HG02852 (cell line): ENCODE data around the gene C1orf21.
A peak's percentile ranks its signal among the peaks of the same experiment; 100 is the strongest.

Experiments used
- ATAC-seq: cut with Tn5 transposase; IDR thresholded peaks from one replicate; pipeline ENCODE4 v1.9.1; 2021; ENCODE audit warnings: mild to moderate bottlenecking, moderate library complexity; ENCODE audit not compliant: unreplicated experiment

Gene C1orf21

DNA sequence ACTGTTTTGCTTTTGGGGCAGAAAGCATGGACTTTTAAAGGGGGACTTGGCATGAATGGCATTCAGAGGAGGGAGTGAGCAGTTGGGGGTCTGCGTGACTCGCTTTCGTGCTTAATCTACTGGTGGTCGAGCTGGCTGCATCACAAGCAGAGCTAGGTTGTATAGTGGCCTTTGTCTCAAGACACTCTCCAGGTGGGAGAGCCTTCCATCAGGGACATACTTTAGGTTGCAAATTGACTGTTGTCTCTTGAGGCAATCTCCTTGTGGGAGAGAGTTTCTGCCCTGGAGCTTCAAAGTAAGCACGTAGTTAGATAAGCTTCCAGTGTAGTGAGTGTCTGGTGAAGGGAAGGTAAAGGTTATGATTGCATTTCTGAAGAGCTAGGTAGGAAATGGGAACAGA lies 93.9 kb downstream of the C1orf21 start:
- ATAC-seq = no peak

DNA sequence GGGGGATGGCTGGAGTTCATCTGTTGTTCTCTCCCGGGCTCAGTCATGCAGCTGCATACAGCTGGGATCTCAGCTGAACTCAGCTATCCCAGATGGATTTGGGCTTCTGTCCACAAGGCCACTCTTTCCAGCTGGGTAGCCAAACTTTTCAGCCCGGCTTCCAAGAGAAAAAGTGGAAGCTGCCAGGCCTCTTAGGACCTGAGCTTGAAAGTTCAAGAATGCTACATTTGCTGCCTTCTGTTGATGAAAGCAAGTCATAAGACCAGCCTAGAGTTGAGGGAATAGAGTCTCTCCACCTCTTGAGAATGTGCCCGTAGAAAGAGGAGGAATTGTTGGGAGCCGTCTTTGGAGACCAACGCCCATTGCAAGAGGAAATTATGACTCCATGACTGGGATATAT lies 95.3 kb downstream of the C1orf21 start:
- no peak for ATAC-seq

DNA sequence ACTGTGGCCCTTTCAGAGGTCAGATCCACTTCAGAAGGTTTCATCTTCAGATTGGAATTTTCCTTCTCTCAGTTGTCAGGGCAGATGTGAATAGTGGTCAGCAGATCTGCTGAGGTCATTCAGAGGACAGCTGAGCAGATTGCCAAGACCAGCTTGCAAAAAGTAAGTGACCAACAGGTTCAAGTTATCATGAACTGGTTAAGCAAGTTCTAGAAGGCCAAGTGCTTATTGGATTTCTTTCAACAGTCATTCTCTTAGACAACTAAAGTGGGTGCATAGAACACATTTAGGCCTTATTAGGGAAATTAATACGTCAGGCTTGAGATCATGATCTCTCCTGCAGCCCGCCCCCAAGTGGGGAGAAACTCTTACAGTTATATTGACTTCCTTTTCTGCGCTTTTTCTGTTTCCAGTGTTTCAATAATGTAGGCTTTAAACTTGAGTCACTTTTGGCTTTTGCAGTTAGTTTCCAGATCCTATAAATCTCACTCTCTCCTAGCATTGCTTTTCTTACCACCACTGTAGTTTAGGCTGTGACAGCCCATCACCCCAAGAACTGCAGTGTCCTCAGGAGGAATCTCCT lies 96.4 kb downstream of the C1orf21 start:
- ATAC-seq = no peak

DNA sequence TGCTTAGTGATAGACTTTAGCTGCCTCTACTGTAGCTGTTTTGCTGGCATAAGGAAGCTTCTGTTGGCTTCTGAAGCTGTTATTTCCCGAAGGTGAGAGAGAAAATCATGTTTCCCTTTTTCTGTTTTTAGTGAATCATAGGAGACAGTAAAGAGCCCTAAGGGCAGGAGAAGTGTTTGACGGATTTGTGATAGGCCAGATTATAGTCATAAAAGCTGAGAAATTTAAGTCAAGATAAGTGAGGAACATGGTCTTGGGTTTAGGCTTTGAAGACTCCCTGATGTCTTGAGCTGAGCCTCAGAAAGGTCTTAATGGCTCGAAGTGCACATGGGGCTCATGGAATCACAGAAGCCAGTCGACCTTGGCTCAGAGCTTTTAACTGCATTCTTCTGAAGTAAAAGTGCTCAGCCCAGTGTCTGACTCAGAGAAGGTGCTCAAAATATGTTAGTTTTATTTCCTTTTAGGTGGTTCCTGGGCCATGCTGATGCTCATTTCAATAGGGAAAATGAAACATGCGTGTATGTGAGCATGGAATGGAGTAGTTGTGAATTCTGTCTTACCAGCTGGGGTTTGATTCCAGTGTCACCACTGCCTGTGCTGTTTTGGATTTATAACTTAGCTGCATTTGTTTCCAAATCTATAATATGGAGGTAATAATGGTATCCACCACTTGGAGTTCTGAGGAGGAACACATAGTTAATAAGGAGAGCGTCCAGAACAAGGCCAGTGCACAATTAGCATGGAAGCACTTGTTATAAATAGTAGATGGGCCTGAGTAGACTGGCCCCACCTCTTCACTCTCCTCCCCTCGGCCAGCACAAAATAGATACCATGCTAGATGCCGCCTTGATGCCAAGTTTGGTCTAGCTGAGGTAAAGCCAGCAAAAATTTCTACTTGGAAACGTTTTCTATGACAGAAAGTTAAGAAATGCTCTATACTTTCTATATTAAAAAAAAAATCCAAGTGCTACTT lies 99.2 kb downstream of the C1orf21 start:
- no peak for ATAC-seq

DNA sequence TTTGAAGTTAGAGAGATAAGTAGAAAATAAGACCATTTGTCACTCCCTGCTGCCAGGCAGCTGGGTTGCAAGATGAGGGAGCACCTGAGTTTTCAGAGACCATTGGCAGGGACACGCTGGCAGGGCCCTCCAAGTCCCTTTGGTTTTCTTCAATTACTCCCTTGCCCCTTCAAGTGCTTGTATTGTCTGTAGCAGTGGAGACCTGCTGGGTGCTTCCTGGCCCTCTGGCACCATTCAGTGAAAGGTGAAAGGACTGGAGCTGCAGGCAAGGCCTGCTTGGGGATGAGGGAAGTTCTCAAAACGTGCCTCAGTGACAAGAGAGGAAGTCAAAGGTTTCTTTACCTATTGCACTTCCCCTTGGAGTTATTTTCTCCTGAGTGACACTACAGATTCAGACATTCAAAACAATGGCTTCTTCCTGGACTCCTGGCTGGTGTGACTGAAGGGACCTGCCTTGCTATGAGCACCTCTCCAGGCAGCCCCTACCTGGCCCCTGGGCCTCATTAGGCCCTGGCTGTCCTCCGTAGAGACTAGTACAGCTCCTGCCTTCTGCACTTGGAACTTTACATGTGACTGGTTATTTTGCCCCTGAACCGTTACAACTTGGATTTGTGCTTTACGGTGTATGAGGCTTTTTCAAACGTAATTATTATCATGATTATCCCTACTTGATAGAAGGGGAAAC lies 100.1 kb downstream of the C1orf21 start:
- ATAC-seq = no peak

DNA sequence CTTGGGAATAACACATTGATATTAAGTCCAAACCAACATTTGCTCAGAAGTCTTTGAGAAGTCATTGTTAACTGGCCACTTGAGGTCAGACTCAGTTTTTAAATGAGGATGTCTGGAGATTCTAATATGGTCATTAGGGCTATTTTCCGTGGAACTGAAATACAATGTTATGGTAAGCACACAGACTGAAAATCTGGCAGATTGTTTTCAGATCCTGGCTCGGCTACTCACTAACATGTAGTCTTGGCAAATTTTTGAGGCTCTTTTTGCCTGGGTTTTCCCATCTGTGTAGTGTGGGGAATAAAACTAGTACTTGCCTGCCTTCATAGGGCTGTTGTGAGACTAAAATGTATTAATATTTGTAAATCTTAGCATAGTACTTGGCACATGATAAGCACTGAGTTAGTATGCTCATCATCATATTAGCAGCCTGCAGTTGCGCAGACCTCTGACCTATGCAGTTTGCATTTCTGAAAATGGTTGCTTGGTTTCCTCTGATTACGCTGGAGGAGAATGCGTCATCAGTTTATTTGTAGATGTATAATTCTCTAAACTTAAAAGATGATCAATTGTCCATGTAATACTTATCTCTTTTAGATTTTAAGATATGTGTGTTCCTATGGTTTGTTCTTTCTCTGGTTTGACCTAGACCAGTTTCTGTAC lies 100.8 kb downstream of the C1orf21 start:
- ATAC-seq = no peak

DNA sequence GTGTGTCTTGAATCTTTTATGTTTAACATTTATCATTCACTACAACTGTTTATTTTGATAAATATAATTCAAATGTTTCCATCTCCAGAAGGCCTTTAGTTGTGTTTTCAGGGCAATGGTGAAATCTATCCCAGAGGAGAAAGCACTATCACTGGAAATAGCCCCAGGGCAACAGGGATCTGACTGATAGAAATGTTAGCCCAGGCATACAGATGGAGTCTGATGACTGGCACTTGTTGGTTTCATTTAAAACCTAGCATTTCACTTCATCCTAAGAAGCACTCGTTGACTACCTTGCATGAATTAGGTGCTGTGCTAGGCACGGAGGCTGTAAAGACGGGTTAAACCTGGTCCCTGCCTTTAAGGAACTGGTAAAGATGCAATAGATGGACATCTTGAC lies 103.1 kb downstream of the C1orf21 start:
- no peak for ATAC-seq

DNA sequence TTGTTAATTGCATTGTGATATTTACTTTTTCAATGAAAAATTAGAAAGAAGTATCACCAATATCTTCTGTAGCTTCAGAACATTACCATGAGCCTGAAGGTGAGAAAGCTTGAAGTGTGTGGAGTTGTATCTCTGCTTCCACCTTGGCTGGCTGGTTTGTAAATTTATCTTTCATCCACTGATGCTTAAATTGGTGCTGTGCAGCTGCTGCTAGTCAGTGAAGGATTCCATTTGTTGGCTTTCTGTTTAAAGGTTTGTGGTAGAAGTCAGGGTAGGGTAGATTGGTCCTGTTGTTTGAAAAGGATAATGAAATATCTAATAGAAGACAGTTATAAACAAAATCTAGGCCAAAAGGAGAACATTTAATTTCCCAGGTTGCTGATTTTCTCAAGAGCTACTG lies 105.7 kb downstream of the C1orf21 start:
- ATAC-seq = no peak

DNA sequence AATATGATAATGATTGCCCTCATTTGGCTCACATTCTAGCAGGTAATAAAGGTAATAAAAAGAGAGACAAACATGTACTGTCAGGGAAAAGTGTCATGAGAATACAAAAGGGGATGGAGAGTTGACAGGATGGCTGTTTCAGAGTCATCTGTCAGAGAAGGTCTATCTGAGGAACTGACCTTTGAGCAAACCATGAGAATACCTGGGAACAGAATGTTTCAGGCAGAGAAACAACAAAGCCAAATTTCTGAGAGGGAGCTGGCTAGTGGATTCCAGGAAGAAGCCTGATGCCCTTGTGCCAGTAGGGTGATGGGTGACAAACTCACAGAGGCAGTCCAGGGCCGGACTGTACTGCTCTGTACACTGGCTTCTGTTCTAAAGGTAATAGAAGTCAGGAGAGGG lies 107.2 kb downstream of the C1orf21 start:
- ATAC-seq = no peak

DNA sequence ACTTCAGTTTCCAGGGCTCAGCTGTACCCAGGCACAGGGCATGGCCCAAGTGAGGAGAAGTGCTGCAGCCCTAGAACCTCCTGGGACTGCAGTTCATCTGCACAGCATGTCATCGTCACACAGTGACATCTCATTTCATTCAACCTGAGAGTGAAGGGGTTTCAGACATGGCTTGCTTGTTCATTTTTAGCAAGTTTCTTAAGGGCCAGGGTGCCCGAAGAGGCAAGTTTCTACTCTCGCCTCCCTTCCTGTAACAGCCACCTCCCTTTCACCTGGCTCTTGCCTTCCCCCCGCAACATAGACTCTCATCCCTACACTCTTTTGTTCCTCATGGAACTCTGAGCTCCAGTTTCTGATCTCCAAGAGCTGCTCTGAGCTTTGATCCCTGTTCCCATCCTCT lies 108.1 kb downstream of the C1orf21 start:
- peak; percentile 80 for ATAC-seq

DNA sequence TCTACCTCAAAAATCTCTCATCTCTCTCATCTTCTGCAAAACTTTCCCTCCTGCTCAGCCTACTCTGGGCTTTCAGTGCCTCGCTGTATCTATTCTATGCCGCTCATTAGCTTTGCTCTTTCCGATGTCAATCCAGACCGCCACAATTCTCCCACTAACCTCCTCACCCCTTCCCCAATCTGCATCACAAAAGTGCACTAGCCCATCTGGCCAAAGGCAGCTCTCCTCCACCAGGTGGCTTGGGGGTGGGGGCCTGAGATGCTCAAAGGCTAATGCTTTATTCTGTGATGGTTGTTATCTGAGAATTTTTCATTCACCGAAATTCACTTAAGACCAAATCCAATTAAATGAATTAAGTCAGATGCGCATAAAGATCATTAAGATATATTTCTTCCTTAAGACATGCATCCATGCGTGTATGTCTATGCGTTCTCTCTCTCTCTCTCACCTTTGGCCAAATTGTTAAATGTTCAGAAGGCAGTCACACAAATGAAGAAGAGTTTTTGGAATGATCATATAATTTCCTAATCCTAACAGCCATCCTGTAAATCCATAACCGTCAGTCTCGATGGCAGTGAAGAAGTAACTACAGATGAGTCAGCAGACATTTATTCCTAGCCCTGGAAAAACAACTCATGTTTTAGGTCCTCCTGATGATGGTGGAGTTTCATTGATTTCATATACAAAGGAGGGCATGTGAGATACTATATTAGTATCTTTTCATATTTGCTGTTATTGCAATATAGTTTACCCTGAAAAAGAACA lies 111.3 kb downstream of the C1orf21 start:
- ATAC-seq = no peak

DNA sequence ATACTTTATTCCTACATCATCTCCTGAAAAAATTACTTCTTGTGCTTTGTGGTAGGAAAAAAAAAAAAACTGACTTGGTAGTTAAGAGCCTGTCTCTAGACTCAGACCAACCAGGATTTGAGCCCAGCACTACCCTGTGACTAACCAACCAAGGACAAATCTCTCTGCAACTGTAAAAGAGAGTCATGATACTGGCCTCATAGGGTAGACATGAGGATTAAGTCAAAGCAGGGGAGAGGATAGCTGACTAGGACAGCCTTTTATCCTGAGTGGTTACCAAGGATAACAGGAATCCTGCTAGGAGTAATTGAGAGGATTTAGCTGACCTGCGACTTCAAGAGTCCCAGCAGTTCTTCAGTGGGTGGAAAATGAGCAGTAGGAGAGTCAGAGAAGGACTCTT lies 112.8 kb downstream of the C1orf21 start:
- ATAC-seq = no peak

DNA sequence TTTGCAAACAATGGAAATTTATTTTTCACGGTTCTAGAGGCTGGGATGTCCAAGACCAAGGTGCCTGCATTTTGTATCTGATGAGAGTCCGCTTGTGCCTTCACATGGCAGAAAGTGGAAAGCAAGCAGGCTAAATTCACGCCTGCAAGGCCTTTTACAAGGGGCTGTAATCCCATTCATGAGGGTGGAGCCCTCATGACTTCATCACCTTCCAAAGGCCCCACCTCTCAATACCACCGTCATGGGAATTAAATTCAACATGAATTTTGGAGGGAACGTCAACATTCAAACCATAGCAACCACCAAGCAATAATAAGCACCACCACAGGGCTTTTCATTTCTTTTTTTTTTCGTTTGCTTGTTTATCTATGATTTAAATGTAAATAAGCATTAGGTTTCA lies 115.3 kb downstream of the C1orf21 start:
- ATAC-seq = no peak

DNA sequence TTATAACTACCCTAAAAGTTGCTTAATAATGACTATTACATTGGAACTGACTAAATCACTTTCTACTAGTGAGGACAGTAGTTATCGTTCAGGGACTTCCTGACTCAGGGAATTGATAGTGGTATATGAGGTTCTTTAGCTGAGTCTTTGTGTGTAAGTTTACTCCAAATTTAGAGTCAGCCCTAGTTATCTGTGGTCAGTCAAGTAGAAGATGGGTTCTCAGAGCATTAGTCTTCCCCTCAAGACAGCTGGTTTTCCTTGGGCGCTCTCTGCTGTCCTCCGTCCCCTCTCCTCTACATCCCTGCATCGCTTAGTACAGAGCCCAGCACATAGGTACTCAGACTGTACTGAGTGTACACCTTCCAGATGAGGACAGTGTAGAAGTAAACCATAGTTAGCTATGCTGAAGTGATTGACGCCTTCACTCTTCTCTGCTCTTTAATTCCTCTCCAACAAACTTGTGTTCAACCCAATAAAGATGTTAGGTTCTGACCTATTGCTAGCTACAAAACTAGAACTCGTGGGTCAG lies 116.5 kb downstream of the C1orf21 start:
- no peak for ATAC-seq

DNA sequence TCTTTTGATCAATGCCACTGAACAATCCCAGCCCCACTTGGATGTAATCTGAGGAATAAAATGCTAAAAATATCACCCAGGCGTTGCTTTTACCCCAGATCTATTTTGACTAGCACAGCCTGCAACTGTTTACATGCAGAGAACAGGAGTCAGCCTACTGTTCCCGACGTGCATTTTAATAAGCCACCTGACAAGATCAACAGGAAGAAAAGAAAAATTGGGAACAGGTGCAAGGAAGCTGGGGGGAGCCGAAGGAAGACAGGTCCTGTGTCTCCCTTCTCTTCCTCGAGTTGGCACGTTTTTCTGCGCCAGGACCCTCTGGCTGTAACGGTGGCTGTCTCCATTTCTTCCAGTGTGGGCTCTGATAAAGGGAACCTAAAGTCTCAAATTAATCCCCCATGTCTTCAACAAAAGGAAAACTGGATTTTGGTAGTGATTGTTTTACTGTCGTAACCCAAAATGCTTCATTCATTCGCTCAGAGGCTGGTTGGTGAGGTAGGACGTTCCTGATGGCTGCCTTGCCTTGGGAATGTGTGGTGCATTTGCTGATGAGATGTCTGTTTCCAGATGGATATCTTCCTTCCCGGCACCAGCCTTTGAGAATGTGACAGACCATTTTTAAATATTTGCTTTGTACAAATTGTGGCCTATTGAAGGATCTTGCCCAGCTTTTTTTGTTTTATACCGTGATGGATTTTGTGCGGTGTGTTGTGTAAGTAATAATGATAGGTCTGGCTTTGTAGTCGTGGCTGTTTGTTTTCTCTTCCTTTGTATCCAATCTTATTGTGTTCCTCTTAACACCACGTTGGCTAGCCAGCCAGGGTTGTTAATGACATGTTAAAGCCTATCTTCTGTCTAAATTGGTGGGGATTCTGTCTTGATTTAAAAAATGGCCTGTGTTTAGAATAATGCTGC lies 117.5 kb downstream of the C1orf21 start:
- no peak for ATAC-seq

DNA sequence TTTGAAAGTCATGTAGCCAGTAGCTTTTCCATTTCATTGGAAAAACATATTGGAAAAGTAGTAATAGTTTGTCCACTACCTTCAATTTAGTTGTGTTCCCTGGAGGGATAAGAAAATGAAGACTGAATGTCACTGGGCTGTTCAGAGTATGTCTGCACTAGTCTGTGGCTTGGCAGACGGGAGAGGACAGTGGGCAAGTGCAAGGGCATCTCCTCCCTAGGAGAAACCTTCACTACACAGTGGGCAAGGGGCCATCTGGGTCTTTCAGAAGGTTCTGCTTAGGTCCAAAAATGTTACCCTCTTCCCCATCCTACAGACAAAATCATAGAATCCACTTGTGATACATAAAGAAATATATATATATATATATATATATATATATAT lies 118.1 kb downstream of the C1orf21 start:
- no peak for ATAC-seq

DNA sequence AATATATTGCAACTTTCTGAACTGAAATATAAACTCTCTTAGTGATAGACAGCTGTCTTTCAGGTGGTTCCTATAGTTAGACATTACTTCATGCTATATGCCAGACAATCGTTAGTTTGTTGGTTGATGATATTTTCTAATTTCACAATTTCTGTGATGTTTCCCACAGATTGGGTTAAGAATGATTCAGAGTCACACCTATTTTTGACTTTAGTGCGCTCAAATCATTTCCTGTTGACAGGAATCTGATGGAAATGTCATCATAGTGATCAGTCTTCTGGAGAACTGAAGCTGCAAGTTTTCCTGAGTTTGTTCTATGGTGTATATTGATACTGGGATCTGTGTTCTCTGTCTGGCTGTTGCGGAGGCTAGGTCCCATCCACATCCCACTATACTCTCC lies 119.7 kb downstream of the C1orf21 start:
- ATAC-seq = no peak

DNA sequence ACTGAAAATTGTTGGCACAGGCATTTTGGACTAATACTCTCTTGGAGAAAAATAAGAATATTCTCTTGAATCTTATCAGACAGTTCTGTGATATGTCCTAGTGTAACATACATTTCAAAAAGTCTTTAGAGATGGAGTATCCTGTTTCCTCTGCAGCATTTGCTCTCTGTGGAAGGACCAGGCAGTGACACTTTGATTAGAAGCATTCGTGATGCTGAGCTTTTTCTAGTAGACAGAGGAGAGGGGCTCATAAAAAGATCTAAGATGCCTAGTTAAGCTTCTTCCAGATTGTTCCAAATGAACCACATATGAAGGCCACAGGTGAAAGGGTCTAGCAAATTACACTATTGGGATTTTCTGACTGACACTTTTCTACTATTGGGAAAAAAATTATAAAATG lies 120.3 kb downstream of the C1orf21 start:
- no peak for ATAC-seq

DNA sequence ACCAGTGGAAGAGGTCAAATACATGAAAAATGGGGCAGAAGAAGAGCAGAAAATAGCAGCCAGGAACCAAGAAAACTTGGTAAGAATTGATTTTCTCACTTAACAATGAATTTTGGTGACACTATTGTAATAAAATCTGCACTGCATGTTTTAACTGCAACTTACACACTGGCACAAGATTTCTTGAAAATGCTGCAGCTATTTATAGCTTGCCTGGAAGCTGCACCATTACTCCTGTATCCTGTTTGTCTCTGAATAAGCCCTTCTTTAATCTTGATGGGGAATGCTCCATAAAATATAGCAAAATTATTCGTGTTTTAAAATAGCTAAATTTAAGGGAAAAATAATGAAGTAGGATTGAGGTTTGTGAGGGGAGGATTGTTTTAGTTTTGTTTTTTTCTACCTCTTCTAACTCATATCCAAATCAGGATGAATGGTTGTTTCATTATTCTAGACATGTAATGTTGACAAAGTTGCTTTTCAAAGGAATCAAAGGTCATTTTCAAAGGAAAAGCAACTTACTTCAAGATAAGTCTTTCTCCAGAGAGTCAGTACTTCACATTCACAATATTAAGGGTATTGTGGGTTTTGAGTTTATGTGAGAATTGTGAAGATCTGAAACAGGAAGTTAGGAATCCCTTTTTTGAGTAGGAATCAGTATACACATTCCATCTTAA lies 120.9 kb downstream of the C1orf21 start:
- ATAC-seq = no peak
